Esophagus squamous epithelium (tissue), 5 donors: ENCODE results near the gene ZNF512. TPM values are rescaled to one million over a fixed set of nuclear protein-coding genes. Genes with fewer than 3 reads are reported as not detected.
A peak's percentile ranks its signal among the peaks of the same experiment; 100 is the strongest.

Source experiments
- DNase-seq: peaks from one replicate; lab custom pipeline; 2025; lab: John Stamatoyannopoulos, UW
- H3K27ac ChIP-seq, 4 donors: fragments of 200-600 bp; sonication (generic); one replicate each; pipeline ENCODE4 v1.5.1; 2016 to 2019; ENCODE audit warnings: mild to moderate bottlenecking in 1 of 4
- H3K27me3 ChIP-seq, 4 donors: fragments of 200-600 bp; sonication (generic); 1 replicate in 3 of 4; 2 replicates in 1 of 4; pipeline versions ENCODE4 v1.5.1 to v1.6.0; 2017 to 2021; ENCODE audit warnings: antibody characterized with exemption in 1 of 4
- H3K36me3 ChIP-seq, 3 donors: fragments of 200-600 bp; sonication (generic); one replicate each; pipeline ENCODE4 v1.5.1; 2016 to 2019
- H3K4me1 ChIP-seq, 3 donors: fragments of 200-600 bp; sonication (generic); one replicate each; pipeline ENCODE4 v1.5.1; 2017 to 2019
- H3K4me3 ChIP-seq, 4 donors: fragments of 200-600 bp; sonication (generic); 1 replicate in 3 of 4; 2 replicates in 1 of 4; pipeline ENCODE4 v1.5.1; 2016 to 2019; ENCODE audit warnings: mild to moderate bottlenecking in 2 of 4, moderate library complexity in 1 of 4
- H3K9me3 ChIP-seq, 3 donors: fragments of 200-600 bp; sonication (generic); one replicate each; pipeline ENCODE4 v1.5.1; 2016 to 2019
- POLR2A ChIP-seq, 4 donors: fragments of 450-650 bp; IDR thresholded peaks; one replicate each; pipeline ENCODE4 v1.6.1; 2017; ENCODE audit warnings: antibody characterized with exemption in 4 of 4, mild to moderate bottlenecking in 4 of 4, moderate library complexity in 3 of 4
- WGBS, 2 donors: methylation state at CpG; one replicate each; pipeline ENCODE4 v1.1.5; 2018; 5-methylcytosine and 5-hydroxymethylcytosine counted together
- intact Hi-C: fragments of 100-400 bp; cut with DNase I; formaldehyde crosslinking; loops from one replicate; pipeline ENCODE4 v1.15.0; 2022
- total RNA-seq, 4 donors: library from RNA; depleted of rRNA; stranded (reverse); fragments of >200 nt; gene quantifications; one replicate each; pipeline ENCODE4 v1.1.0, GENCODE V29; 2016
- TF ChIP-seq, protein P1 (sequence below), 6 experiments: fragments of 450-650 bp in 4 of 6; fragments of 200-600 bp in 2 of 6; sonication (generic) in 2 of 6; IDR thresholded peaks; one replicate each; pipeline ENCODE4 v1.5.1; 2016 to 2019; ENCODE audit warnings: antibody characterized with exemption in 6 of 6, mild to moderate bottlenecking in 4 of 6, moderate library complexity in 4 of 6
- donor health status: DM: yes; HTN: yes; CAD: no.

The ZNF512 gene
- total RNA-seq, 4 donors from 2014 or later = 7.1 to 18.9 (median 15.7) TPM

DNA sequence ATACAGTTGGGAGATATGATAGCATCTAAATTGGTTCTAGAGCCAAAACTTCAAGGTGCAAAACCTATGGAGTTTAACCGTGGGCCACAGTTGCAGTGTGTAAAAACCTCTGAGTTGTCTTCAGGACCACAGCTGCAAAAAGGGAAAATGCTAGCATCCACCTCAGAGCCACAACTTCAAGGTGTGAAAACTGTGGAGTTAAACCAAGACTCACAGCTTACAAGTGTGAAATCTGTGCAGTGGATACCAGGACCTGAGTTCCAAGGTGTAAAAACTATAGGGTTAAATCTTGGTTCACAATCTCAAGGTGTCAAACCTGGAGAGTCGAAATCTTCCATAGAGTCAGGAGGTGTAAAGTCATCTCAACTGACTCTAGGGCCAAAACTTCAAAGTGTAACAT is 10.4 kb upstream of the ZNF512 start:
- Histone ChIP-seq H3K4me1 (no peaks in the 10 kb centered on the region), H3K9me3 (peaks cover 0 to 36% (median 22%) of the 10 kb centered on the region in 3 donors), H3K27ac (no peak overlapping the region), H3K4me3 (no peak overlapping the region), H3K36me3 (no peaks in the 10 kb centered on the region), H3K27me3 (peaks cover 0 to 29% (median 0%) of the 10 kb centered on the region in 4 donors)
- intact Hi-C loops = no loop called here
- DNase-seq = no peak
- TF ChIP-seq POLR2A (IDR thresholded peaks at IDR 0.05) = no peak
- TF ChIP-seq, protein P1, sequence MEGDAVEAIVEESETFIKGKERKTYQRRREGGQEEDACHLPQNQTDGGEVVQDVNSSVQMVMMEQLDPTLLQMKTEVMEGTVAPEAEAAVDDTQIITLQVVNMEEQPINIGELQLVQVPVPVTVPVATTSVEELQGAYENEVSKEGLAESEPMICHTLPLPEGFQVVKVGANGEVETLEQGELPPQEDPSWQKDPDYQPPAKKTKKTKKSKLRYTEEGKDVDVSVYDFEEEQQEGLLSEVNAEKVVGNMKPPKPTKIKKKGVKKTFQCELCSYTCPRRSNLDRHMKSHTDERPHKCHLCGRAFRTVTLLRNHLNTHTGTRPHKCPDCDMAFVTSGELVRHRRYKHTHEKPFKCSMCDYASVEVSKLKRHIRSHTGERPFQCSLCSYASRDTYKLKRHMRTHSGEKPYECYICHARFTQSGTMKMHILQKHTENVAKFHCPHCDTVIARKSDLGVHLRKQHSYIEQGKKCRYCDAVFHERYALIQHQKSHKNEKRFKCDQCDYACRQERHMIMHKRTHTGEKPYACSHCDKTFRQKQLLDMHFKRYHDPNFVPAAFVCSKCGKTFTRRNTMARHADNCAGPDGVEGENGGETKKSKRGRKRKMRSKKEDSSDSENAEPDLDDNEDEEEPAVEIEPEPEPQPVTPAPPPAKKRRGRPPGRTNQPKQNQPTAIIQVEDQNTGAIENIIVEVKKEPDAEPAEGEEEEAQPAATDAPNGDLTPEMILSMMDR (IDR thresholded peaks at IDR 0.05) = no peak
- WGBS, 2 donors = 66 to 68% methylated on average over 2 of the region's 2 CpGs

GRCh38 chr2:27572998-27573429 is 9.8 kb upstream of the ZNF512 start:
- 52 to 66% methylated on average over 6 of the region's 6 CpGs for WGBS, 2 donors
- Histone ChIP-seq H3K27ac (no peak overlapping the region), H3K36me3 (no peaks in the 10 kb centered on the region), H3K4me3 (no peak overlapping the region), H3K9me3 (peaks cover 0 to 42% (median 25%) of the 10 kb centered on the region in 3 donors), H3K27me3 (peaks cover 0 to 23% (median 0%) of the 10 kb centered on the region in 4 donors), H3K4me1 (no peaks in the 10 kb centered on the region)
- intact Hi-C loops = no loop called here
- no peak for DNase-seq
- TF ChIP-seq, protein P1 (IDR thresholded peaks at IDR 0.05) = no peak
- no peak for TF ChIP-seq POLR2A (IDR thresholded peaks at IDR 0.05)

GRCh38 chr2:27573452-27573851 is 9.4 kb upstream of the ZNF512 start:
- H3K9me3 ChIP-seq = peaks cover 0 to 46% (median 30%) of the 10 kb centered on the region in 3 donors

GRCh38 chr2:27581417-27582128 is 1.3 kb upstream of the ZNF512 start:
- H3K4me3 ChIP-seq = no peak overlapping the region
- H3K27me3 ChIP-seq = no peaks in the 10 kb centered on the region
- intact Hi-C loops = no loop called here
- H3K27ac ChIP-seq = peak overlapping the region in 1 of 4 donors; percentile 82
- no peaks in the 10 kb centered on the region for H3K36me3 ChIP-seq
- DNase-seq = no peak
- peaks cover 0 to 30% (median 22%) of the 10 kb centered on the region in 3 donors for H3K9me3 ChIP-seq
- H3K4me1 ChIP-seq = peaks cover 12 to 40% (median 17%) of the 10 kb centered on the region in 3 donors
- 80 to 92% methylated on average over 2 to 15 of the region's 19 CpGs for WGBS, 2 donors
- no peak for TF ChIP-seq POLR2A (IDR thresholded peaks at IDR 0.05)
- TF ChIP-seq, protein P1 (IDR thresholded peaks at IDR 0.05) = no peak

More at GRCh38 chr2:27573452-27573851, 9.4 kb upstream of the ZNF512 start:
- no peak overlapping the region for H3K4me3 ChIP-seq
- 66 to 79% methylated on average over 3 of the region's 3 CpGs for WGBS, 2 donors
- H3K27me3 ChIP-seq = peaks cover 0 to 19% (median 0%) of the 10 kb centered on the region in 4 donors
- no peak for DNase-seq
- no peaks in the 10 kb centered on the region for H3K36me3 ChIP-seq
- TF ChIP-seq, protein P1 (IDR thresholded peaks at IDR 0.05) = no peak
- TF ChIP-seq POLR2A (IDR thresholded peaks at IDR 0.05) = no peak
- no peaks in the 10 kb centered on the region for H3K4me1 ChIP-seq
- intact Hi-C loops = no loop called here
- H3K27ac ChIP-seq = no peak overlapping the region

GRCh38 chr2:27582129-27582694 is 630 bp upstream of the ZNF512 start:
- 76 to 95% methylated on average over 6 to 7 of the region's 16 CpGs for WGBS, 2 donors
- no peak for DNase-seq
- TF ChIP-seq, protein P1 (IDR thresholded peaks at IDR 0.05) = no peak
- no peak for TF ChIP-seq POLR2A (IDR thresholded peaks at IDR 0.05)
- peaks cover 12 to 40% (median 17%) of the 10 kb centered on the region in 3 donors for H3K4me1 ChIP-seq
- peak overlapping the region; percentile 49 to 79 (median 64) for H3K4me3 ChIP-seq
- peaks cover 0 to 24% (median 18%) of the 10 kb centered on the region in 3 donors for H3K9me3 ChIP-seq
- no peaks in the 10 kb centered on the region for H3K27me3 ChIP-seq
- no peaks in the 10 kb centered on the region for H3K36me3 ChIP-seq
- intact Hi-C loops = no loop called here
- peak overlapping the region; percentile 59 to 84 (median 80) for H3K27ac ChIP-seq
